GM19043 (cell line): ENCODE measurements around the gene PTTG1IP2.

ENCODE experiments used
- ATAC-seq: cut with Tn5 transposase; IDR thresholded peaks from one replicate; pipeline ENCODE4 v1.9.1; 2021; ENCODE audit warnings: low read depth; ENCODE audit not compliant: unreplicated experiment

PTTG1IP2 gene

DNA sequence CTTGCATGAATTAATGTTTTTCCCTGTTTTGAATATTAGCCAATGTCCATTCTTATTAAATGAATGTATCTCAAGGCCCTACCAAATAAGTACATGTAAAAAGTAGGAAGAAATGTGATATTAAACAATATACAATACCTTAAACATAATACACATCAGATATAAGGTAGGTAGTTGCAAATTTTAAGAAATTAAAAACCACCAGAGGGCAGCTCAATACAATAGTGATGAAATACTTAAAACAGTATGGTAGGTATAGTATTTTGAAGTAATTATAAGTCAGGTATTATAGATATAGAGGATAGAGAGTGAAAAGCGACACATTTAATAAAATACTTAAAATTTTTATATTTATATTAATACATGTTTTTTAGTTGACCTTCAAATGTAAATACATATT is 83.1 kb downstream of the PTTG1IP2 start:
- ATAC-seq, result no peak

DNA sequence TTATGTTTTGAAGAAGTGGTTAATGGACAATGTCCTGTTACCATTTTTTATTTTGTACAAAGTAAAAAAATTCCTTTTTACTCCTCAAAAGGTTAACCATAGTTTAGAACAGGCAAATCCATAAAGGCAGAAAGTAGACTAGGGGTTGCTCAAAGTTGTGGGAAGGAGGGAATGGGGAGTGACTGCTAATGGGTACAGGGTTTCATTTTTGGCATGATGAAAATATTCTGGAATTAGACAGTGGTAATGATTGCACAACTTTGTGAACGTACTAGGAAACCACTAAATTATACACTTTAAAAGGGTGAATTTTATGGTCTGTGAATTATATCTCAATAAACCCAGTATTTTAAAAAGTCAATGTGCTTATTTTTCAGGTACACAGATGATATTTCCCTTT is 91.3 kb downstream of the PTTG1IP2 start:
- no peak for ATAC-seq
